Measurements from ENCODE around the gene ARHGAP24.
"Not testable (repeated sequence)": the region's sequence is repeated elsewhere in the genome, so short reads cannot be mapped to it uniquely, and the experiment has no call there.

ARHGAP24 gene

DNA sequence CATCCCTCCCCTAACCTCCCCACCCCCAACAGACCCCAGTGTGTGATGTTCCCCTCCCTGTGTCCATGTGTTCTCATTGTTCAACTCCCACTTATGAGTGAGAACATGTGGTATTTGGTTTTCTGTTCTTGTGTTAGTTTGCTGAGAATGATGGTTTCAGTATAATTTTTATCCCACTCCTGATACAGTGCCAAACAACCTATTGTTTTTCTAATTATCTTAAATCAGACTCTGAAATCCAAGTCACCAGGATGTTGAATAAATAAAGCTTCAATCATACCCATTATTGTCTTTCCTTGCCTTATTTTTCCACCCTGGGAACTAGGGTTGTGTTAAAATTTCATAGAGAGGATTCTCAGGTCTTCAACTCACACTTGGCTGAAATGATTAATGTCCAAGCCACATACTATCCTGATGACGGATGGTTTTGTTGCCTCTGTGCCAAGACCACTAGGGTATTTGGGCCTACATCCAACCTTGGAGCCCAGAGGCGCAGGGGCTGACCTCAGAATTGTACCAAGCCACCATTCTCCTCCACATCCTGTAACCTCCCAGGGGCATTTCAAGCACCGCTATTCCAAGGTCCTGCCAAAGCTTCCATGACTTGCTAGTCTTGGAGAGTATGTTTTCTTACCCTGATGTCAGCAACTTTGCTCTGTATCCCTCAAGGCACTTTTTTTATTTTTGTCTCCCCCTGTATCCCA, 332.4 kb downstream of the ARHGAP24 start:
- H3K4me3 ChIP-seq (ENCODE audit: low read depth, low read length): no peak overlapping the region
- TF ChIP-seq, protein P1, sequence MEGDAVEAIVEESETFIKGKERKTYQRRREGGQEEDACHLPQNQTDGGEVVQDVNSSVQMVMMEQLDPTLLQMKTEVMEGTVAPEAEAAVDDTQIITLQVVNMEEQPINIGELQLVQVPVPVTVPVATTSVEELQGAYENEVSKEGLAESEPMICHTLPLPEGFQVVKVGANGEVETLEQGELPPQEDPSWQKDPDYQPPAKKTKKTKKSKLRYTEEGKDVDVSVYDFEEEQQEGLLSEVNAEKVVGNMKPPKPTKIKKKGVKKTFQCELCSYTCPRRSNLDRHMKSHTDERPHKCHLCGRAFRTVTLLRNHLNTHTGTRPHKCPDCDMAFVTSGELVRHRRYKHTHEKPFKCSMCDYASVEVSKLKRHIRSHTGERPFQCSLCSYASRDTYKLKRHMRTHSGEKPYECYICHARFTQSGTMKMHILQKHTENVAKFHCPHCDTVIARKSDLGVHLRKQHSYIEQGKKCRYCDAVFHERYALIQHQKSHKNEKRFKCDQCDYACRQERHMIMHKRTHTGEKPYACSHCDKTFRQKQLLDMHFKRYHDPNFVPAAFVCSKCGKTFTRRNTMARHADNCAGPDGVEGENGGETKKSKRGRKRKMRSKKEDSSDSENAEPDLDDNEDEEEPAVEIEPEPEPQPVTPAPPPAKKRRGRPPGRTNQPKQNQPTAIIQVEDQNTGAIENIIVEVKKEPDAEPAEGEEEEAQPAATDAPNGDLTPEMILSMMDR (IDR thresholded peaks at IDR 0.05; ENCODE audit: low read depth, low read length, missing control alignments): no peak
- peak; percentile 72 for DNase-seq (ENCODE audit: low read depth)
- in situ Hi-C loops (cut with HindIII; ENCODE audit: low sequenced_read_pairs): no loop called here

DNA sequence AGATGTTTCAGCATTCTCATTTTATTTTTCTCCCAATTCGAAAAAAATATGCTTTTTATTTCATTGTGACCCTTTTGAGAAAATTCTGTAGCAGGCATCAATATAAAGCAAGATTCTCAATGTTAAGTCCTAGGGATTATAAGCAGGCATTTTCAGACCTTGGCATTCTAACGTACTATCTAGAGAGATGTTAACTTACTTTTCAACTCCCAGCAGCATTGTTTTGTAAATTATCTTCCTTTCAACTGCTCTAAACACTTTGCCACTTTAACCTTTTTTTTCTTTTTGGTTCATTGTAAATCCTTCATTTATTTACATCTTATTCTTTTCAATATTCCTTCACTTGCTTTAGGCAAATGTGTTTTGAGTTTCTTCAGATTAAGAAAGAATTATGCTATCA, 333.2 kb downstream of the ARHGAP24 start:
- no peak for DNase-seq (ENCODE audit: low read depth)
- H3K4me3 ChIP-seq (ENCODE audit: low read depth, low read length): no peak overlapping the region
- in situ Hi-C loops (cut with HindIII; ENCODE audit: low sequenced_read_pairs): no loop called here
- TF ChIP-seq, protein P1 (IDR thresholded peaks at IDR 0.05; ENCODE audit: low read depth, low read length, missing control alignments): no peak

DNA sequence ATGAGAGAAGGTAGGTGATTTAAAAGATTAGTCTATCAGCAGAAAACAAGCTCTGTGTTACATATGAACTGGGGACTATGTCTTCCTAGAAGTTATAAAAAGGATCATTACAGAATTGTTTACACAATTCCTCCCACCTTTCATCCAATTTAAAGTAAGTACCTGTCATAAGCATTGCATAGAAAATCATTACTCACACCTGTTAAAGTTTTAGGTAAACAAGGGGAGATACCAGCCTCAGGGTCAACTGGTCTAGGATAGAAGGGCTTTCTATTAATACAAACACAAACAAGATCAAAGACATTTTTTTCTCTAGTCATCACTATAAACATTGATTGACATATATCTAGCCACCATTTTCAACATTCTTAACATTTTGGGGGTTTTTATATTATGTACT, 333.9 kb downstream of the ARHGAP24 start:
- no peak for DNase-seq (ENCODE audit: low read depth)
- in situ Hi-C loops (cut with HindIII; ENCODE audit: low sequenced_read_pairs): no loop called here
- no peak overlapping the region for H3K4me3 ChIP-seq (ENCODE audit: low read depth, low read length)
- TF ChIP-seq, protein P1 (IDR thresholded peaks at IDR 0.05; ENCODE audit: low read depth, low read length, missing control alignments): no peak

DNA sequence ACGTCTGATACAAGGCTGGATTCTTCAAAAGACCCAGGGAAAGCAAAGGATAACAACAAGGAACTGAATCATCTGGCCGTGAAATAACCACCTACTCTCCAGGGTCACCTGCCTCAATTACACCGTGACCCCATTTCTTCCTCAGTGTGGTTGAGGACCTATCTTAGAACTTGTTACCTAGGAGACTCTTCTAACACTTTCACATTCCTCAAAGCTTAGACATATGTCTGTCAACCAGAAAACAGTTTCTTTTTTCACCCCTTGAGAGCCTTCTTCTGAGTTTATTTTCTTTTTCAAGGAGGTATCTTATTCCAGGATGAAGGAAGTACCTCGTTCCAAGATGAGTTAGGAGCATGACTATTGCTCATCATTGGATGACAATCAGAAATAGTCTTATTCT, 337.8 kb downstream of the ARHGAP24 start:
- TF ChIP-seq, protein P1 (IDR thresholded peaks at IDR 0.05; ENCODE audit: low read depth, low read length, missing control alignments): no peak
- H3K4me3 ChIP-seq (ENCODE audit: low read depth, low read length): no peak overlapping the region
- no peak for DNase-seq (ENCODE audit: low read depth)
- in situ Hi-C loops (cut with HindIII; ENCODE audit: low sequenced_read_pairs): no loop called here

DNA sequence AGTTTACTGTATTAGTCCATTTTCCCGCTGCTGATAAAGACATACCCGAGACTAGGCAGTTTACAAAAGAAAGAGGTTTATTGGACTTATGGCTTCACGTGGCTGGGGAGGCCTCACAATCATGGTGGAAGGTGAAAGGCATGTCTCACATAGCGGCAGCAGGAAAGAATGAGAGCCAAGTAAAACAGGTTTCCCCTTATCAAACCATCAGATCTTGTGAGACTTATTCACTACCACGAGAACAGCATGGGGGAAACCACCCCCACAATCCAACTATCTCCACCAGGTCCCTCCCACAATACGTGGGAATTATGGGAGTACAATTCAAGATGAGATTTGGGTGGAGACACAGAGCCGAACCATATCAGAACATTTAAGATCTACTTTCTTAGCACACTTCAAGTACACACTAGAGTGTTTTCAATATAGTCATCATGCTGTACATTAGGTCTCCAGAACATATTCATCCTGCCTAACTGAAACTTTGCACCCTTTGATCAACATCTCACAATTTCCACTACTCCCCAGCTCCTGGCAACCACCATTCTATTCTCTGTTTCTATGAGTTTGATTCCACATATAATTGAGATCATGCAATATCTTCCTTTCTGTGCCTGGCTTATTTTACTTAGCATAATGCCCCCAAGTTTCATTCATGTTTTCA, 341.0 kb downstream of the ARHGAP24 start:
- no peak overlapping the region for H3K4me3 ChIP-seq (ENCODE audit: low read depth, low read length)
- DNase-seq (ENCODE audit: low read depth): no peak
- in situ Hi-C loops (cut with HindIII; ENCODE audit: low sequenced_read_pairs): no loop called here
- TF ChIP-seq, protein P1 (IDR thresholded peaks at IDR 0.05; ENCODE audit: low read depth, low read length, missing control alignments): no peak

DNA sequence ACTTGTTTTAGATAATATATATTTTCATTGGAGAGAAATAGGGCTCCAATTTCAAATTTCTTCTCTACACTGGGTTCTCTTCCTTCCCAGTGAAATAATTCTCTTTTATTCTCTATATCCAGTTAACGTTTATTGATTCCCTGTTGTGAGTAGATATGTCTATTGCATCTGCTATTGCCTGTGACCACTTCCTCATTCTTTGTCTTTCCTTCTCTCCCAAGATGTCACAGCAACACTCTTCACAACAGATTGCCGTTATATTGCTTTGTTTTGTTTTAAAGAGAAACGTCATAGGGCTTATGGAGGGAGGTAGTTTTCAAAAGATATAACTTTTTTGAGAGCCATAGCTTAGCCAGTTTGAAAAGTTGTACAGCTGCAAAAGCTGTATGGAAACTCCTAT, 343.8 kb downstream of the ARHGAP24 start:
- DNase-seq (ENCODE audit: low read depth): no peak
- no peak overlapping the region for H3K4me3 ChIP-seq (ENCODE audit: low read depth, low read length)
- in situ Hi-C loops (cut with HindIII; ENCODE audit: low sequenced_read_pairs): no loop called here
- TF ChIP-seq, protein P1 (IDR thresholded peaks at IDR 0.05; ENCODE audit: low read depth, low read length, missing control alignments): no peak

DNA sequence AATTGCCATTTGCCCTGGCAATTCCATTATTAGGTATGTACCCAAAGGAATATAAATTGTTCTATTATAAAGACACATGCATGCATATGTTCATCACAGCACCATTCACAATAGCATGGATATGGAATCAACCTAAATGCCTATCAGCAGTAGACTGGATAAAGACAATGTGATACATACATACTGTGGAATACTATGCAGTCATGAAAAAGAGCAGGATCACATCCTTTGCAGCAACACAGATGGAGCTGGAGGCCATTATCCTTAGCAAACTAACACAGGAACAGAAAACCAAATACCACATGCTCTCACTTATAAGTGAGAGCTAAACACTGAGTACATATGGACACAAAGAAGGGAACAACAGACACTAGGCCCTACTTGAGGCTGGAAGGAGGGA, 345.2 kb downstream of the ARHGAP24 start:
- H3K4me3 ChIP-seq (ENCODE audit: low read depth, low read length); in situ Hi-C loops (cut with HindIII; ENCODE audit: low sequenced_read_pairs); DNase-seq (ENCODE audit: low read depth): not testable (repeated sequence)

Data from astrocyte of the cerebellum (primary cell).